Keratinocyte (primary cell): ENCODE results near the gene CHST15. TPM values are rescaled to one million over a fixed set of nuclear protein-coding genes. Genes with fewer than 3 reads are reported as not detected.

Experiments used
- DNase-seq: peaks from one replicate; pipeline ENCODE4 v3.0.0-alpha.2; 2011; ENCODE audit warnings: low read depth, missing footprints, low spot score
- FAIRE-seq: peaks from 2 replicates; lab custom pipeline; 2011; peaks lifted over from hg19 to GRCh38; lab: Jason Lieb, UNC
- H2AFZ ChIP-seq: 2 replicates; pipeline ENCODE4 v1.6.0; 2012; ENCODE audit warnings: low read length, control low read depth, inconsistent platforms; ENCODE audit not compliant: control insufficient read depth
- H3K27ac ChIP-seq: 2 replicates; pipeline ENCODE4 v1.5.1; 2011; ENCODE audit warnings: low read length; ENCODE audit not compliant: control insufficient read depth, insufficient read depth
- H3K27me3 ChIP-seq: 3 replicates; pipeline ENCODE4 v1.6.0; 2011; ENCODE audit warnings: low read length; ENCODE audit not compliant: control insufficient read depth, insufficient read depth; ENCODE audit errors: extremely low read depth
- H3K36me3 ChIP-seq, 2 experiments: 2 replicates in 1 of 2; 3 replicates in 1 of 2; pipeline ENCODE4 v1.5.1; 2011; ENCODE audit warnings: low read length in 2 of 2, mild to moderate bottlenecking in 1 of 2; ENCODE audit not compliant: control insufficient read depth in 2 of 2, insufficient read depth in 2 of 2; ENCODE audit errors: extremely low read depth in 1 of 2
- H3K4me1 ChIP-seq: 3 replicates; pipeline ENCODE4 v1.5.1; 2011; ENCODE audit warnings: low read length; ENCODE audit not compliant: control insufficient read depth, insufficient read depth; ENCODE audit errors: extremely low read depth
- H3K4me2 ChIP-seq: 3 replicates; pipeline ENCODE4 v1.6.0; 2011; ENCODE audit warnings: low read depth, low read length; ENCODE audit not compliant: control insufficient read depth, insufficient read depth; ENCODE audit errors: extremely low read depth
- H3K4me3 ChIP-seq, 3 experiments: fragments of 200-600 bp in 1 of 3; sonication (generic) in 1 of 3; 2 replicates in 2 of 3; 3 replicates in 1 of 3; pipeline ENCODE4 v1.5.1; 2011 to 2016; ENCODE audit warnings: low read length in 3 of 3, mild to moderate bottlenecking in 3 of 3, control low read depth in 2 of 3, inconsistent platforms in 1 of 3, low read depth in 1 of 3, mixed read lengths in 1 of 3, mixed run types in 1 of 3, moderate library complexity in 1 of 3; ENCODE audit not compliant: control insufficient read depth in 2 of 3, insufficient read depth in 2 of 3; ENCODE audit errors: extremely low read depth in 1 of 3
- H3K79me2 ChIP-seq: 2 replicates; pipeline ENCODE4 v1.6.0; 2012; ENCODE audit warnings: low read length; ENCODE audit not compliant: control insufficient read depth, insufficient read depth
- H3K9ac ChIP-seq: 3 replicates; pipeline ENCODE4 v1.6.0; 2011; ENCODE audit warnings: low read length; ENCODE audit not compliant: control insufficient read depth, insufficient read depth; ENCODE audit errors: extremely low read depth
- H3K9me1 ChIP-seq: 3 replicates; pipeline ENCODE4 v1.6.0; 2011; ENCODE audit warnings: low read length; ENCODE audit not compliant: control insufficient read depth, insufficient read depth; ENCODE audit errors: extremely low read depth
- H3K9me3 ChIP-seq: 2 replicates; pipeline ENCODE4 v1.5.1; 2012; ENCODE audit warnings: low read depth, low read length; ENCODE audit not compliant: control insufficient read depth
- H4K20me1 ChIP-seq: 3 replicates; pipeline ENCODE4 v1.6.0; 2011; ENCODE audit warnings: low read length; ENCODE audit not compliant: control insufficient read depth, insufficient read depth; ENCODE audit errors: extremely low read depth
- EZH2 ChIP-seq: IDR thresholded peaks from one replicate; pipeline ENCODE4 v1.6.1; 2012; ENCODE audit warnings: inconsistent platforms, mild to moderate bottlenecking, low read length, moderate library complexity
- dilution Hi-C: fragments of 300-500 bp; cut with MboI; formaldehyde crosslinking; loops from one replicate; pipeline ENCODE4 v1.7.0; 2020; ENCODE audit warnings: low sequenced_read_pairs; ENCODE audit not compliant: extremely low pct_ligation_motif_present
- polyA plus RNA-seq, 5 experiments: library from polyadenylated mRNA; depleted of rRNA in 3 of 5; stranded (reverse) in 3 of 5; stranded (forward) in 1 of 5; unstranded in 1 of 5; fragments of >200 nt; gene quantifications; 1 replicate in 1 of 5; 2 replicates in 3 of 5; 3 replicates in 1 of 5; pipeline versions ENCODE4 v1.2.1 to v1.2.3, GENCODE V29; 2011 to 2012; ENCODE audit warnings: missing spikeins in 2 of 5, low read depth in 1 of 5, low replicate concordance in 1 of 5
- TF ChIP-seq, protein P1 (sequence below), 3 experiments: IDR thresholded peaks in 1 of 3; conservative IDR thresholded peaks in 1 of 3; optimal IDR thresholded peaks in 1 of 3; 2 replicates in 2 of 3; 3 replicates in 1 of 3; pipeline versions ENCODE3 to v1.5.1; 2011; ENCODE audit warnings: low read length in 3 of 3, mild to moderate bottlenecking in 3 of 3, moderate library complexity in 2 of 3, control low read depth in 1 of 3, inconsistent platforms in 1 of 3; ENCODE audit not compliant: insufficient read depth in 2 of 3; ENCODE audit errors: extremely low read depth in 1 of 3

CHST15 gene
- polyA plus RNA-seq, 1 donor (not counting 4 experiments of a cell fraction or from before 2014, with no cell fraction given): 24.5 TPM

DNA sequence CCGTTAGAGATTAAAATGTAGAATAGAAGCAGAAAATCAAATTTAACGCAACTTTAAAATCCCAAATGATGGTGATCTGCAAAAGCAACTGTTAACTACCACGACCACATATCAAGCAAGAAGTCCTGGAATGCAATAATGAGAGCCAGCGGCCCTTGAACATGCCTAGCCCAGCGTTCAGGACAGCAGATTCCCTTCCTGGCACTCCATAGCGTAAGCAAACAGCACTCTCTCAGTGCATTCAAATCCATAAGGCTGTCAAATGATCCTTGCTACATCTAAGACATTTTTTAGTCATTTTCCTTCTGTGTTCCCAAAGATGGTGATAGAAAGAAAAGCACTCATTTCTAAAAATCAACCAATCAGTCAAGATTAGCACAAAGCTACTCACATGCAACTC lies 48.1 kb downstream of the CHST15 start:
- H2AFZ ChIP-seq: no peak overlapping the region
- dilution Hi-C loops: no loop called here
- H3K9ac ChIP-seq: no peak overlapping the region
- H3K4me2 ChIP-seq: no peak overlapping the region
- no peak for TF ChIP-seq EZH2
- TF ChIP-seq, protein P1, sequence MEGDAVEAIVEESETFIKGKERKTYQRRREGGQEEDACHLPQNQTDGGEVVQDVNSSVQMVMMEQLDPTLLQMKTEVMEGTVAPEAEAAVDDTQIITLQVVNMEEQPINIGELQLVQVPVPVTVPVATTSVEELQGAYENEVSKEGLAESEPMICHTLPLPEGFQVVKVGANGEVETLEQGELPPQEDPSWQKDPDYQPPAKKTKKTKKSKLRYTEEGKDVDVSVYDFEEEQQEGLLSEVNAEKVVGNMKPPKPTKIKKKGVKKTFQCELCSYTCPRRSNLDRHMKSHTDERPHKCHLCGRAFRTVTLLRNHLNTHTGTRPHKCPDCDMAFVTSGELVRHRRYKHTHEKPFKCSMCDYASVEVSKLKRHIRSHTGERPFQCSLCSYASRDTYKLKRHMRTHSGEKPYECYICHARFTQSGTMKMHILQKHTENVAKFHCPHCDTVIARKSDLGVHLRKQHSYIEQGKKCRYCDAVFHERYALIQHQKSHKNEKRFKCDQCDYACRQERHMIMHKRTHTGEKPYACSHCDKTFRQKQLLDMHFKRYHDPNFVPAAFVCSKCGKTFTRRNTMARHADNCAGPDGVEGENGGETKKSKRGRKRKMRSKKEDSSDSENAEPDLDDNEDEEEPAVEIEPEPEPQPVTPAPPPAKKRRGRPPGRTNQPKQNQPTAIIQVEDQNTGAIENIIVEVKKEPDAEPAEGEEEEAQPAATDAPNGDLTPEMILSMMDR (optimal IDR thresholded peaks at IDR 0.05 in 1 of 3, IDR thresholded peaks at IDR 0.05 in 1 of 3, conservative IDR thresholded peaks at IDR 0.05 in 1 of 3; ENCODE audit: extremely low read depth in 1 of 3, insufficient read depth in 2 of 3, low read length in 3 of 3): no peak
- peaks cover 28% of the 10 kb centered on the region for H3K4me1 ChIP-seq
- H3K27me3 ChIP-seq: no peaks in the 10 kb centered on the region
- H3K4me3 ChIP-seq: no peak overlapping the region
- peaks cover 41% of the 10 kb centered on the region for H3K79me2 ChIP-seq
- peaks cover 18 to 32% of the 10 kb centered on the region in 2 experiments for H3K36me3 ChIP-seq
- peaks cover 2% of the 10 kb centered on the region for H3K9me1 ChIP-seq
- no peak for DNase-seq
- no peaks in the 10 kb centered on the region for H3K9me3 ChIP-seq
- H3K27ac ChIP-seq: no peak overlapping the region
- H4K20me1 ChIP-seq: peaks cover 6% of the 10 kb centered on the region
- no peak for FAIRE-seq

DNA sequence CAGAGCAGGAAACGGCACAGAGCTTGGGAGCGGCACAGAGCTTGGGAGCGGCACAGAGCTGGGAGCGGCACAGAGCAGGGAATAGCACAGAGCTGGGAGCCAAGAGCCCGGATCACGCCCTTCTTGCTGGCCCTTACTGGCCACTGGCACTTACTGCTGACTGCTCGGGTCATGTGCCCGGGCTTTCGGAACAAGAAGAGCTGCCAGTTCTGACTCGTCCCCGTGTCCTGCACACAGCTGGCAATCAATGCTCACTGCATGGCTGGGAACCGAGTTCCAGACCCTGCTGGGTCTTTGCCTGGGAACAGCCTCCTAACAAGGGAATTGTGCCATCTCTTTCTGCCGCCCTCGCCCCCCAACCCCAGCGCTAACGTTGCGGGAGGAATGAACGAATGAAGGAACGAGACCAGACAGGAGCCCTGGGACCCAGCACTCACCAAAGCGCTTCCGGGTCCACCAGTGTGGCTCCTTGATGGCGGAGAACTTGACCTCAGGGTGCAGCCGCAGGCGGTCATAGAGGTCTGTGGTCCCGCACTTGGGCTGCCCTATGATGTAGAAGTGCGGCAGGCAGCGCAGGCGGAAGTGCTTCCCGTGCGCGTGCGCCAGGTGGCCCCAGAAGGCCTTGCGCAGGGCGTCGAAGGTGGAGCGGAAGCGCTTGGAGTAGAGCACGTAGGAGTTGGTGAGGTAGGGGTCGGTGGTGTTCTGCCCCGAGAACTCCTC lies 49.1 kb downstream of the CHST15 start:
- H3K36me3 ChIP-seq: peaks cover 26 to 36% of the 10 kb centered on the region in 2 experiments
- H3K9ac ChIP-seq: no peak overlapping the region
- H3K4me3 ChIP-seq: no peak overlapping the region
- peaks cover 6% of the 10 kb centered on the region for H4K20me1 ChIP-seq
- peaks cover 18% of the 10 kb centered on the region for H3K4me1 ChIP-seq
- DNase-seq (no peak), FAIRE-seq (no peak)
- H3K79me2 ChIP-seq: peaks cover 39% of the 10 kb centered on the region
- dilution Hi-C loops: no loop called here
- H3K9me3 ChIP-seq: no peaks in the 10 kb centered on the region
- H3K27me3 ChIP-seq: no peaks in the 10 kb centered on the region
- TF ChIP-seq, protein P1 (optimal IDR thresholded peaks at IDR 0.05 in 1 of 3, IDR thresholded peaks at IDR 0.05 in 1 of 3, conservative IDR thresholded peaks at IDR 0.05 in 1 of 3; ENCODE audit: extremely low read depth in 1 of 3, insufficient read depth in 2 of 3, low read length in 3 of 3): no peak
- no peak for TF ChIP-seq EZH2
- no peak overlapping the region for H3K27ac ChIP-seq
- H3K4me2 ChIP-seq: no peak overlapping the region
- no peaks in the 10 kb centered on the region for H3K9me1 ChIP-seq
- no peak overlapping the region for H2AFZ ChIP-seq
